Hepatocyte (in vitro differentiated cells): ENCODE measurements around the gene PRR18. TPM values are rescaled to one million over a fixed set of nuclear protein-coding genes. Genes with fewer than 3 reads are reported as not detected.

ENCODE experiments used
- DNase-seq: peaks from one replicate; pipeline ENCODE4 v3.0.0-alpha.2; 2016; ENCODE audit warnings: low spot score
- H2AFZ ChIP-seq: fragments of 200-600 bp; sonication (generic); 2 replicates; pipeline ENCODE4 v1.6.0; 2016; ENCODE audit warnings: antibody characterized with exemption, mild to moderate bottlenecking
- H3K27ac ChIP-seq: fragments of 200-600 bp; sonication (generic); 2 replicates; pipeline ENCODE4 v1.5.1; 2016; ENCODE audit warnings: mild to moderate bottlenecking
- H3K27me3 ChIP-seq: fragments of 200-600 bp; sonication (generic); 2 replicates; pipeline ENCODE4 v1.6.1; 2016
- H3K36me3 ChIP-seq: fragments of 200-600 bp; sonication (generic); replicated peaks from 2 replicates; pipeline ENCODE4 v1.5.1; 2016; ENCODE audit warnings: low read depth; ENCODE audit not compliant: insufficient read depth
- H3K4me1 ChIP-seq: fragments of 200-600 bp; sonication (generic); 2 replicates; pipeline ENCODE4 v1.5.1; 2016; ENCODE audit warnings: mild to moderate bottlenecking, moderate library complexity; ENCODE audit not compliant: insufficient read depth
- H3K4me2 ChIP-seq: fragments of 200-600 bp; sonication (generic); 2 replicates; pipeline ENCODE4 v1.6.0; 2016
- H3K4me3 ChIP-seq: fragments of 200-600 bp; sonication (generic); 2 replicates; pipeline ENCODE4 v1.5.1; 2016; ENCODE audit warnings: mild to moderate bottlenecking
- H3K79me2 ChIP-seq: fragments of 200-600 bp; sonication (generic); 2 replicates; pipeline ENCODE4 v1.6.0; 2017; ENCODE audit warnings: mild to moderate bottlenecking
- H3K9me2 ChIP-seq: fragments of 200-600 bp; sonication (generic); replicated peaks from 2 replicates; pipeline ENCODE4 v1.6.0; 2017; ENCODE audit warnings: mild to moderate bottlenecking; ENCODE audit not compliant: insufficient read depth
- H3K9me3 ChIP-seq: fragments of 200-600 bp; sonication (generic); 2 replicates; pipeline ENCODE4 v1.5.1; 2016; ENCODE audit warnings: low read depth, mild to moderate bottlenecking
- H4K20me1 ChIP-seq: fragments of 200-600 bp; sonication (generic); 2 replicates; pipeline ENCODE4 v1.6.0; 2016; ENCODE audit warnings: mild to moderate bottlenecking; ENCODE audit not compliant: insufficient read depth, poor library complexity, severe bottlenecking
- CTCF ChIP-seq: fragments of 200-600 bp; sonication (generic); IDR thresholded peaks from 2 replicates; pipeline ENCODE4 v1.5.1; 2016; ENCODE audit warnings: antibody characterized with exemption, mild to moderate bottlenecking; ENCODE audit not compliant: poor library complexity
- EZH2 ChIP-seq: fragments of 200-600 bp; sonication (generic); IDR thresholded peaks from 2 replicates; pipeline ENCODE4 v1.6.1; 2016; ENCODE audit warnings: antibody characterized with exemption, mild to moderate bottlenecking, borderline replicate concordance
- EZH2phosphoT487 ChIP-seq: fragments of 200-600 bp; sonication (generic); IDR thresholded peaks from one replicate; pipeline ENCODE4 v1.6.1; 2018; ENCODE audit warnings: antibody characterized with exemption, mild to moderate bottlenecking, low read depth, moderate library complexity; ENCODE audit not compliant: unreplicated experiment, severe bottlenecking
- WGBS: methylation state at CpG from one replicate; pipeline ENCODE4 v1.1.6; 2016; ENCODE audit warnings: low lambda C conversion rate; ENCODE audit errors: missing lambda C conversion rate; 5-methylcytosine and 5-hydroxymethylcytosine counted together
- polyA plus RNA-seq: library from polyadenylated mRNA; unstranded; fragments of >200 nt; fragmentation: Nextera tagmentation; extraction: Ambion mirVana; gene quantifications from 2 replicates; pipeline ENCODE4 v1.2.1, GENCODE V29; 2016
- total RNA-seq: library from RNA; depleted of rRNA; stranded (reverse); fragments of >200 nt; gene quantifications from 2 replicates; pipeline ENCODE4 v1.2.3, GENCODE V29; 2014

PRR18 gene
- total and polyA plus RNA-seq, 2 experiments from 2014 or later: 0.77 to 1.5 TPM

GRCh38 chr6:166277018-166277417 lies 31.2 kb downstream of the PRR18 start:
- H3K36me3 ChIP-seq: no peaks in the 10 kb centered on the region
- no peaks in the 10 kb centered on the region for H3K9me3 ChIP-seq
- H2AFZ ChIP-seq: no peak overlapping the region
- peaks cover 3% of the 10 kb centered on the region for H3K27me3 ChIP-seq
- no peak for DNase-seq
- TF ChIP-seq EZH2 (no peak), CTCF (no peak), EZH2phosphoT487 (no peak)
- no peaks in the 10 kb centered on the region for H3K9me2 ChIP-seq
- H3K4me3 ChIP-seq: no peak overlapping the region
- no peaks in the 10 kb centered on the region for H3K79me2 ChIP-seq
- H3K27ac ChIP-seq: no peak overlapping the region
- no peaks in the 10 kb centered on the region for H3K4me1 ChIP-seq
- 75% methylated on average over 11 of the region's 11 CpGs for WGBS
- H4K20me1 ChIP-seq: no peaks in the 10 kb centered on the region
- H3K4me2 ChIP-seq: no peak overlapping the region

GRCh38 chr6:166275714-166276166 lies 32.5 kb downstream of the PRR18 start:
- WGBS: 7% methylated on average over 21 of the region's 21 CpGs
- H3K9me3 ChIP-seq: no peaks in the 10 kb centered on the region
- H3K4me1 ChIP-seq: no peaks in the 10 kb centered on the region
- H3K4me2 ChIP-seq: peak overlapping the region; percentile 60
- no peaks in the 10 kb centered on the region for H3K9me2 ChIP-seq
- H3K79me2 ChIP-seq: no peaks in the 10 kb centered on the region
- DNase-seq: peak; percentile 76
- peaks cover 3% of the 10 kb centered on the region for H3K27me3 ChIP-seq
- no peaks in the 10 kb centered on the region for H3K36me3 ChIP-seq
- no peak for TF ChIP-seq EZH2
- TF ChIP-seq CTCF: peak; percentile 95
- no peak overlapping the region for H2AFZ ChIP-seq
- no peak overlapping the region for H3K4me3 ChIP-seq
- H4K20me1 ChIP-seq: no peaks in the 10 kb centered on the region
- H3K27ac ChIP-seq: no peak overlapping the region

- 82% methylated on average over 11 of the region's 13 CpGs for WGBS
- H3K27me3 ChIP-seq: peaks cover 3% of the 10 kb centered on the region
- no peak overlapping the region for H3K4me3 ChIP-seq
- no peaks in the 10 kb centered on the region for H3K9me3 ChIP-seq
- DNase-seq: no peak
- no peaks in the 10 kb centered on the region for H4K20me1 ChIP-seq
- no peaks in the 10 kb centered on the region for H3K4me1 ChIP-seq
- H3K27ac ChIP-seq: no peak overlapping the region
- no peak overlapping the region for H3K4me2 ChIP-seq
- TF ChIP-seq CTCF (no peak), EZH2phosphoT487 (no peak), EZH2 (no peak)
- H3K9me2 ChIP-seq: no peaks in the 10 kb centered on the region
- H3K79me2 ChIP-seq: no peaks in the 10 kb centered on the region
- H3K36me3 ChIP-seq: no peaks in the 10 kb centered on the region
- H2AFZ ChIP-seq: no peak overlapping the region
Observed at GRCh38 chr6:166274739-166275370, 33.3 kb downstream of the PRR18 start.

GRCh38 chr6:166274163-166274562 lies 34.0 kb downstream of the PRR18 start:
- no peaks in the 10 kb centered on the region for H3K4me1 ChIP-seq
- TF ChIP-seq CTCF: no peak
- no peak for TF ChIP-seq EZH2
- DNase-seq: no peak
- no peaks in the 10 kb centered on the region for H3K36me3 ChIP-seq
- H4K20me1 ChIP-seq: no peaks in the 10 kb centered on the region
- H3K27me3 ChIP-seq: peaks cover 9% of the 10 kb centered on the region
- no peak overlapping the region for H3K4me2 ChIP-seq
- no peak overlapping the region for H3K27ac ChIP-seq
- H3K9me2 ChIP-seq: no peaks in the 10 kb centered on the region
- no peak overlapping the region for H3K4me3 ChIP-seq
- no peaks in the 10 kb centered on the region for H3K9me3 ChIP-seq
- H2AFZ ChIP-seq: no peak overlapping the region
- H3K79me2 ChIP-seq: no peaks in the 10 kb centered on the region
- WGBS: 86% methylated on average over 4 of the region's 4 CpGs
